ENCODE measurements around the gene NIBAN1. TPM values are rescaled to one million over a fixed set of nuclear protein-coding genes. Genes with fewer than 3 reads are reported as not detected.

The NIBAN1 gene
- total RNA-seq, 1 experiment from 2014 or later = 5.9 TPM

DNA sequence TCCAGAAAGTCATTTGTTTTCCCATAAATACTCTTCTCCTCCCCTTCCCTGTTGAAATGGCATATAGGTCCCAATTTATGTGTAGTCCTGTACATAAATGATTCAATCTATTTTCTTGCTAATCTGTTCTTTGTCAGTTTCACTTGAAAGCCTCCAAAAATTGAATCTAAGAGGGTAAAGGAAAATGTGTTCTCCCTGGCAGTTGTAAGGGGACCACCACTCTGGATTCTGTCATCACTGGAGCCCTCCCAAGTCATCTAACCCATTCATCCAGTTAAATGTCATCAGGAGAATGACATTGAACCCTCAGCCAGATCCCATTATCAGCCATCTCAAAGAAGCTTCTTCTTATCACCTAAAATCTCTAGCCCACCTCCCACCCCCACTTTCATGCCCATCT, 36.1 kb upstream of the NIBAN1 start:
- Histone ChIP-seq H3K9me3 (ENCODE audit: control insufficient read depth, low read depth, low read length) (no peaks in the 10 kb centered on the region), H2BK15ac (ENCODE audit: low read depth, low read length) (no peak overlapping the region), H3K27ac (ENCODE audit: insufficient read length, low read depth, low read length) (no peak overlapping the region), H3T11ph (ENCODE audit: low read length) (no peak overlapping the region), H3K23ac (ENCODE audit: insufficient read length, low read depth, low read length) (no peak overlapping the region), H4K91ac (ENCODE audit: insufficient read length, low read depth, low read length) (no peak overlapping the region), H4K5ac (ENCODE audit: insufficient read length, low read depth, low read length) (no peak overlapping the region), H3K79me2 (ENCODE audit: insufficient read depth, low read length) (no peaks in the 10 kb centered on the region), H2BK12ac (ENCODE audit: insufficient read length, low read depth, low read length) (no peak overlapping the region), H3K18ac (ENCODE audit: insufficient read length, low read depth, low read length) (no peak overlapping the region), H2BK20ac (ENCODE audit: low read depth, low read length, poor library complexity, severe bottlenecking) (no peak overlapping the region), H2BK120ac (ENCODE audit: low read depth, low read length, poor library complexity, severe bottlenecking) (no peak overlapping the region), H2BK5ac (ENCODE audit: insufficient read length, low read length) (no peak overlapping the region), H4K8ac (replicated peaks; ENCODE audit: insufficient read length, low read depth, low read length) (no peak overlapping the region), H3K4me1 (ENCODE audit: insufficient read depth, low read length) (no peaks in the 10 kb centered on the region), H3K79me1 (ENCODE audit: insufficient read depth, low read depth, low read length, poor library complexity, severe bottlenecking) (no peaks in the 10 kb centered on the region), H3K9ac (ENCODE audit: extremely low read depth, insufficient read length, low read length) (no peak overlapping the region), H2AFZ (ENCODE audit: low read length) (no peak overlapping the region), H2AK5ac (ENCODE audit: insufficient read length, low read length) (no peak overlapping the region), H3K14ac (ENCODE audit: insufficient read depth, low read length) (no peak overlapping the region), H3K27me3 (ENCODE audit: insufficient read depth, low read length) (no peaks in the 10 kb centered on the region), H3K4me2 (ENCODE audit: insufficient read depth, insufficient read length, low read length) (no peak overlapping the region), H4K20me1 (ENCODE audit: control insufficient read depth, insufficient read depth, insufficient read length) (no peaks in the 10 kb centered on the region), H3K23me2 (ENCODE audit: insufficient read length, low read depth, low read length, poor library complexity, severe bottlenecking) (no peaks in the 10 kb centered on the region), H3K4ac (ENCODE audit: low read depth, low read length) (no peak overlapping the region), H3K56ac (ENCODE audit: insufficient read length, low read depth, low read length) (no peak overlapping the region)
- Mint-ChIP-seq H3K4me3 (no peak overlapping the region), H3K27me3 (ENCODE audit: low read depth) (no peaks in the 10 kb centered on the region; the same call in 1 of the 2 replicates), H3K36me3 (ENCODE audit: insufficient read depth in 1 of 3, low read depth in 3 of 3) (no peaks in the 10 kb centered on the region), H3K27ac (no peak overlapping the region; a peak in 1 of 7 replicates), H3K9me3 (no peaks in the 10 kb centered on the region), H3K4me1 (peaks cover 3% of the 10 kb centered on the region in 2 experiments; a peak in 1 of 4 replicates)
- TF ChIP-seq, protein P1, sequence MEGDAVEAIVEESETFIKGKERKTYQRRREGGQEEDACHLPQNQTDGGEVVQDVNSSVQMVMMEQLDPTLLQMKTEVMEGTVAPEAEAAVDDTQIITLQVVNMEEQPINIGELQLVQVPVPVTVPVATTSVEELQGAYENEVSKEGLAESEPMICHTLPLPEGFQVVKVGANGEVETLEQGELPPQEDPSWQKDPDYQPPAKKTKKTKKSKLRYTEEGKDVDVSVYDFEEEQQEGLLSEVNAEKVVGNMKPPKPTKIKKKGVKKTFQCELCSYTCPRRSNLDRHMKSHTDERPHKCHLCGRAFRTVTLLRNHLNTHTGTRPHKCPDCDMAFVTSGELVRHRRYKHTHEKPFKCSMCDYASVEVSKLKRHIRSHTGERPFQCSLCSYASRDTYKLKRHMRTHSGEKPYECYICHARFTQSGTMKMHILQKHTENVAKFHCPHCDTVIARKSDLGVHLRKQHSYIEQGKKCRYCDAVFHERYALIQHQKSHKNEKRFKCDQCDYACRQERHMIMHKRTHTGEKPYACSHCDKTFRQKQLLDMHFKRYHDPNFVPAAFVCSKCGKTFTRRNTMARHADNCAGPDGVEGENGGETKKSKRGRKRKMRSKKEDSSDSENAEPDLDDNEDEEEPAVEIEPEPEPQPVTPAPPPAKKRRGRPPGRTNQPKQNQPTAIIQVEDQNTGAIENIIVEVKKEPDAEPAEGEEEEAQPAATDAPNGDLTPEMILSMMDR (conservative IDR thresholded peaks at IDR 0.05) = no peak
- no peak for DNase-seq

All from H9 (cell line).